Naive B cell (primary cell): ENCODE results near the gene UQCC2. TPM values are rescaled to one million over a fixed set of nuclear protein-coding genes. Genes with fewer than 3 reads are reported as not detected.

Source experiments
- polyA plus RNA-seq, 6 donors: library from polyadenylated mRNA; unstranded; fragments of 300-500 nt; fragmentation: Illumina TruSeq; gene quantifications; one replicate each; pipeline ENCODE4 v1.2.3, GENCODE V29; 2021; ENCODE audit warnings: low read depth in 6 of 6

The UQCC2 gene
- polyA plus RNA-seq, 6 donors from 2014 or later, result 29.4 to 53.0 (median 44.4) TPM

Other genes starting within 250 kb of the UQCC2 start
- 10 to 100 TPM; 11.7 to 22.6 (median 13.6) TPM for gene BAK1, start 131.4 kb downstream of the UQCC2 start, polyA plus RNA-seq
- 1 to 10 TPM in 4 of 6 donors, under 1 TPM in 2; 0.22 to 6.4 (median 1.7) TPM for gene ITPR3, start 90.4 kb downstream of the UQCC2 start, polyA plus RNA-seq
- not detected for gene IP6K3, start 35.2 kb upstream of the UQCC2 start, polyA plus RNA-seq
- gene LEMD2, start 77.4 kb upstream of the UQCC2 start, polyA plus RNA-seq, result 10 to 100 TPM; 15.4 to 51.3 (median 27.9) TPM
- gene MLN, start 92.3 kb upstream of the UQCC2 start, polyA plus RNA-seq, result not detected